Endothelial cell of hepatic sinusoid (primary cell): ENCODE measurements around the gene DHTKD1.

Experiments used
- in situ Hi-C: cut with HindIII; loops from 2 replicates; pipeline ENCODE4 v1.10.0; 2017; ENCODE audit warnings: low sequenced_read_pairs

Gene DHTKD1, protein sequence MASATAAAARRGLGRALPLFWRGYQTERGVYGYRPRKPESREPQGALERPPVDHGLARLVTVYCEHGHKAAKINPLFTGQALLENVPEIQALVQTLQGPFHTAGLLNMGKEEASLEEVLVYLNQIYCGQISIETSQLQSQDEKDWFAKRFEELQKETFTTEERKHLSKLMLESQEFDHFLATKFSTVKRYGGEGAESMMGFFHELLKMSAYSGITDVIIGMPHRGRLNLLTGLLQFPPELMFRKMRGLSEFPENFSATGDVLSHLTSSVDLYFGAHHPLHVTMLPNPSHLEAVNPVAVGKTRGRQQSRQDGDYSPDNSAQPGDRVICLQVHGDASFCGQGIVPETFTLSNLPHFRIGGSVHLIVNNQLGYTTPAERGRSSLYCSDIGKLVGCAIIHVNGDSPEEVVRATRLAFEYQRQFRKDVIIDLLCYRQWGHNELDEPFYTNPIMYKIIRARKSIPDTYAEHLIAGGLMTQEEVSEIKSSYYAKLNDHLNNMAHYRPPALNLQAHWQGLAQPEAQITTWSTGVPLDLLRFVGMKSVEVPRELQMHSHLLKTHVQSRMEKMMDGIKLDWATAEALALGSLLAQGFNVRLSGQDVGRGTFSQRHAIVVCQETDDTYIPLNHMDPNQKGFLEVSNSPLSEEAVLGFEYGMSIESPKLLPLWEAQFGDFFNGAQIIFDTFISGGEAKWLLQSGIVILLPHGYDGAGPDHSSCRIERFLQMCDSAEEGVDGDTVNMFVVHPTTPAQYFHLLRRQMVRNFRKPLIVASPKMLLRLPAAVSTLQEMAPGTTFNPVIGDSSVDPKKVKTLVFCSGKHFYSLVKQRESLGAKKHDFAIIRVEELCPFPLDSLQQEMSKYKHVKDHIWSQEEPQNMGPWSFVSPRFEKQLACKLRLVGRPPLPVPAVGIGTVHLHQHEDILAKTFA

DNA sequence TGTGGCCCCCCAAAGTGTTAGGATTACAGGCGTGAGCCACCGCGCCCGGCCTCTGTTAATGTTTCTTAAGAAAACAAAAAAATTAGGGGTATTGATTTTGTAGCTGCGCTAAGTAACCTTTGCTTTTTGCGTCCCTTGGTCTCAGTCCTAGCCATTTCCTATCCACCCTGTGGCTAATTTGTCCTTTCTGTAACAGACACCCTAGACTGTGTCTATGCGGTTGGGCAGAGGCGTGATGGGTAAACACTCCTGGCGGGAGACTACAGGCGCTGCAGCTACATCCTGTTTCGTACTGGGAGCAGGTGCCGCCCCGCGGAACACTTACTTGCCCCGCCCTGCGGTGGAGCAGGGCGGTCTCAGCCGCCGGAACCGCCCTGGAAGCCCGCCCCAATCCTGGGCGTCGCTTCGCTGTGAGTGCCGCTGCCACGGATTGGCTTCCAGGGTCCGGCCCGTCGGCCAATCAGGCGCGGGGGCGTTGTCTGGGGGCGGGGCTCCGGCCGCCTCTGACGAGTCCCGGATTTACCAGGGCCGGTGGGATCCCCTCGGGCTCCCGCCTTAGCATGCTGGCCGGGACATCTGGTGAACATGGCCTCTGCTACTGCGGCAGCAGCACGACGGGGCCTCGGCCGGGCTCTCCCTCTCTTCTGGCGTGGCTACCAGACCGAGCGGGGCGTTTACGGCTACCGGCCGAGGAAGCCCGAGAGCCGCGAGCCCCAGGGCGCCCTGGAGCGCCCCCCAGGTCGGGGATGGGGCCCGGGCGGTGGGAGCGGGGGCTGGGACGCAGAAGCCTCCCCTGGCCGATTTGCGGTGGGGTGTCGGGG lies at the start of gene DHTKD1:
TSS of gene DHTKD1 (plus strand) at position 506 of the 821 bp plus-strand sequence. CDS start at position 586, 80 bp downstream.
- in situ Hi-C loops = no loop called here

DNA sequence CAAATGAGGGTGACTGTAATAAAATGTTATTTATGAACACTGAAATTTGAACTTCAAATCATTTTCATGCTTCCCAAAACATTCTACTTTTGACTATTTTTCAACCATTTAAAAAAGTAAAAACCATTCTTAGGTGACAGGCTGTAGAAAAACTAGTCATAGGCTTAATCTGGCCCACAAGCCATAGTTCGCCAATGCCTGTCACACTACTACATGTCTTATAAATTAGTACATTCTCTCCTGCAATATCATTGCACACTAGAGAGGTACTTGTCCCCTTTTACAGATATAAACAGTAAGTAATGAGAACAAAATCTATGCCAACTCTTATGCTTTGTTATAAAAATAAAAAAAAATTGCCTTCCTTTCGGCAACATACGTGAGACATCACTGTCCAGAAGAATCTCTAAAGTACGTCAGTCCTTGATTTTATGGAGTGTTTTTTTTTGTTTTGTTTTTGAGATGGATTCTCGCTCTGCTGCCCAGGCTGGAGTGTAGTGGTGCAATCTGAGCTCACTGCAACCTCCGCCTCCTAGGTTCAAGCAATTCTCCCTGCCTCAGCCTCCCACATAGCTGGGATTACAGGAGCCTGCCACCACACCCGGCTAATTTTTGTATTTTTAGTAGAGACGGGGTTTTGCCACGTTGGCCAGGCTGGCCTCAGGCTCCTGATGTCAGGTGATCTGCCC lies 49.3 kb upstream of the DHTKD1 start:
- in situ Hi-C loops = no loop called here

DNA sequence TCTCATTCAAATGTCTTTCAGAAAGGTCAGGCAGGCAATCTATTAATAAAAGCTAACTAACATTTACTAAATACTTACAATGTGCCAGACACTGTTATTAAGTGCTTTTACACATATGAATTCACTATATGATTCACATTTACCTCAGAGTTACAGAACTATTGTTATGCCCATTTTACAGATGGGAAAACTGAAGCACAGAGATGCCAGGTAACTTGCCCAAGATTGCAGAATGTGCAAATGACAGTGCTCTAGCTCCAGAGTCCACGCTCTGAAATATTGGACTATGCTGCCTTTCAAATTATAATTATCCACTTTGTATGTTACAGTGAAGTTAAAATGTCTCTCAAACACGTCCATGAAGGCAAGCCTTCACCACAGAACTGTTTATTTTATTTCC lies 48.2 kb upstream of the DHTKD1 start:
- in situ Hi-C loops = no loop called here

DNA sequence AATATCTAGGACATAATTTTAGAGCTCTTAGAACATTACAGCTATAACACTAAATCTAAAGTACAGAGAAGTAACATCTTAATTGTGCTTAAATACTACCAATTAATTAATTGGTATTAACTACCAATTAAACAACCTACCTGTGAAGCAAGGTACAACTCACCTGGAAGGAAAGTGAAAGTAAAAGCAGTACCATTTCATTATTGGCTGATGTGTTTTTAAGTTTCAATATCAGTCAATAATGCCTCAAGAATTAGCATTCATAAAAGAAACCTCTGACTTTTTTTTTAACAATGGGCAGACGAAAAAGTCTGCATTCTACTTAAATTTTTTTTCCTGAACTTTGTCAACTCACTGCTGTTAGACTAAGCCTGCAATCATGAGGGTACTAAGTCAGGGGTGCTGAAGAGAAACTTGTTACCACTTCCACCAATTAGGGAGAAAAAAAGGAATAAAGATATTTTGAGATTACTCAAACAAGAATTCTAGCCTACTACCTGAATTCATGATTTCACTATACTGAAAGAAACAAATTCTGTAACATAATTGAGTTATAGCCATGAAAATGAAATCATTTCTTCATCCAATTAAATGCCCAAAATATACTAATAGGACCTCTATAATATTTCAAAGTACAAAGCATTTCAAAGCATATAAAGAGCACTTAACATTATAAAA lies 46.0 kb upstream of the DHTKD1 start:
- in situ Hi-C loops = no loop called here

DNA sequence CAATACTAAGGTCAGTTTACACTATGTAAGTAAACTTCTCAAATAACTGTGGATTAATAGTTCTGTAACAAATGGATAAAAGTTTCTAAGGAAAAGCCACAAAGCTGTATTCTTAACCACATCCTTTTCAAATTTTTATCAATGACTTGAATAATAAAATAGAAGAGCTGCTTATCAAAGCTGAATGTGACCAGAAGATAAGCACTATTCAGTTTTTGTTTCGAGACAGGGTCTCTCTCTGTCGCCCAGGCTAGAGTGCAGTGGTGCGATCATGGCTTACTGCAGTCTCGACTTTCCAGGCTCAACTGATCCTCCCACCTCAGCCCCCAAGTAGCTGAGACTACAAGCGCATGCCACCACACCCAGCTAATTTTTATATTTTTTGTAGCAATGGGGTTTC lies 43.2 kb upstream of the DHTKD1 start:
- in situ Hi-C loops = no loop called here

DNA sequence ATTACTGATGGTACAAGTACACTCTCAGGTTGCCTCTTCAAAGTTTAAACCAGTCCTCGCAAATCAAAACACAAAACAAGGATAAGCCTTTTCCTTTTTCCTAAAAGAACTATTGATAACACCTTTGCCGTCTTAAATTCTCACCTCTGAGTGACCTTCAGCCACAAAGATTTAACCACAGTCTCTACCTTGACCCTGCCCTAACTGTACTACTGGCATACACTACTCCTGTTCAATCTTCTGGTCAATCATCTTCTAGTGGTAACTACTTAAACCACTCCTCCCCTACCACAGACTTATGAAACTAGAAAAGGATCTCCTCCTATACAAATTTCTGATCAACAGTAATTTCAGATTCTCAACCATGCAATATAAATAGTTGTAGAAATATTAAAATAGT lies 41.2 kb upstream of the DHTKD1 start:
- in situ Hi-C loops = no loop called here

DNA sequence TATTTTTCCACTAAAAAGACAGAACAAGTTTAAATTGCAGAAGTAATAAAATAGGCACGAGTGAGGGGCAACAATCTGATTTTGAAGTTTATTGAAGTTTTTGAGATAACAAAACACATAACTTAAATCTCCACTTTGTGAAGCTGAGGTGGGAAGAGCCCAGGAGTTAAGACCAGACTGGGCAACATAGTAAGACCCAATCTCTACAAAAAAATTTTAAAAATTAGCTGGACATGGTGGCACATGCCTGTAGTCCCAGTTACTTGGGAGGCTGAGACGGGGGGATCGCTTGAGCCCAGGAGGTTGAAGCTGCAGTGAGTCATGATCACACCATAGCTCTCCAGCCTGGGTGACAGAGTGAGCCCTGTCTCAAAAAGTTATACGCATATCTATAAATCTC lies 37.4 kb upstream of the DHTKD1 start:
- in situ Hi-C loops = no loop called here

DNA sequence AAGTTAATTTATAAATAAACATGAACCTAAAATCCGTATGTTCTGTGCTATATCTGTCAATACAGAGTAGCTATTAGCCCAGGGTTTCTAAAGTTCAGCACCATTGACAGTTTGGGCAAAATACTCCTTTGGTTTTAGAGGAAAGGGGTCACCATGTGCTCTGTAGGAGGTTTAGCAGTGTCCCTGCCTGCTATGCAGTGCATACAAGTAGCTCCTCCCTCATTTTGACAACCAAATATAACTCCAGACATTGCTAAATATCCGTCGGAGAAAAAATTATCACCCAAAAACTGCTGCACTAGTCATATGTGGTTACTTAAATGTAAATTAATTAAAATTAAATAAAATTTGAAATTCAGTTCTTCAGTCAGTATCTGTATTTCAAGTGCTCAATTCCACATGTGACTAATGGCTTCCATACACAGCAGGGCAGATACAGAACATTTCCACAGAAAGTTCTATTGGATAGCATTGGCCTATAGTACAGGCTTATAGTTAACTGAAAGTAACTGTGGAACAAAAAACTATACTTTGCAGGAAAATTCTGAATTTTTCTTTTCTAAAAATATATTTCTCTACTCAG lies 32.6 kb upstream of the DHTKD1 start:
- in situ Hi-C loops = no loop called here

DNA sequence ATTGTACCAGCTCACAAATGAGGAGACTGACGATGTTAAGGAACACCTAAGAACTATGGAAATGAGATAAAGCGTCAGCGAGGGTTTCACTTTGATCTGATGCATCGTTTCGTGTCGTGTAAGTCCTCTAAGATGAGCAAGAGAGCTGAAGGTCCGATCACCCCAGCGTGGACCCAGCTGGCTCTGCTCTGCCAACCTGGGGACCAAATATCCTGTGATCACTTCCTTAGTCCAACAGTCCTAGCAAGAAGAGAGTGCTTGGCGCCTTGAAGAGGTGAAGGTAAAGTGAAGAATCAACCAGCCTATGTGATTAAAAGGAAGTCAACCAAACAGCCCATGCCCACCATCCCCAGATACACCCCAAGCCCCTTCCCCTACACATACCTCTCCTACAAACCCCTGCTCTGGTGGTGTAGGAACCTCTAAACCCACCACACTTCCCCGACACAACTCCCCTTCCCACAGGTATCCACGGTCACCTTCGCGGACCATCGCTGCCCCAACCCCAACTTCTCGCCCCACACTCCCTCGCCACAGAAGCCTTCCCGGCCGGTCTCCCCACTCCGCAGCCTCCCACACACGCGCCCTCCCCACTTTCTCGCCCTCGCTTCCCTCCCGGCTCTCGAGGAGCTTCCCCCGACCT lies 26.9 kb upstream of the DHTKD1 start:
- in situ Hi-C loops = no loop called here

DNA sequence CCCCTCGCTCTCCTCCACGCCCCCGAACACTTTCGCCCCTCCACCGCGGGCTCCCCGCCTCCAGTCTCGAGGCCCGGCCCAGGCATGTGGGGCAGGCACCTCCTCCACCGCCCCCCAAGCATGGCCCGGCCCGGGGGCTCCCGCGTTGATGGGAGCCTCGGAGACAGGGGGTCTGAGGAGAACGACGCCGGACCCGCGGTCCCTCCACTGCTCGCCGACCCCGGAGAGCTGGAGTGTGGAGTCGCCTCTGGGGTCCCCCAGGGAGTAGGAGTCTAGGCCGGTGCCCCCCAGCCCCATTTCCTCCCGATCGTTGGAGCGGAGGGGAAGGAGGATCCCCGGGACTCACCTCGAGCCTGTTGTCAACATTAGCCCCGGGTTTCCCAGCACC lies 26.4 kb upstream of the DHTKD1 start:
- in situ Hi-C loops = no loop called here

DNA sequence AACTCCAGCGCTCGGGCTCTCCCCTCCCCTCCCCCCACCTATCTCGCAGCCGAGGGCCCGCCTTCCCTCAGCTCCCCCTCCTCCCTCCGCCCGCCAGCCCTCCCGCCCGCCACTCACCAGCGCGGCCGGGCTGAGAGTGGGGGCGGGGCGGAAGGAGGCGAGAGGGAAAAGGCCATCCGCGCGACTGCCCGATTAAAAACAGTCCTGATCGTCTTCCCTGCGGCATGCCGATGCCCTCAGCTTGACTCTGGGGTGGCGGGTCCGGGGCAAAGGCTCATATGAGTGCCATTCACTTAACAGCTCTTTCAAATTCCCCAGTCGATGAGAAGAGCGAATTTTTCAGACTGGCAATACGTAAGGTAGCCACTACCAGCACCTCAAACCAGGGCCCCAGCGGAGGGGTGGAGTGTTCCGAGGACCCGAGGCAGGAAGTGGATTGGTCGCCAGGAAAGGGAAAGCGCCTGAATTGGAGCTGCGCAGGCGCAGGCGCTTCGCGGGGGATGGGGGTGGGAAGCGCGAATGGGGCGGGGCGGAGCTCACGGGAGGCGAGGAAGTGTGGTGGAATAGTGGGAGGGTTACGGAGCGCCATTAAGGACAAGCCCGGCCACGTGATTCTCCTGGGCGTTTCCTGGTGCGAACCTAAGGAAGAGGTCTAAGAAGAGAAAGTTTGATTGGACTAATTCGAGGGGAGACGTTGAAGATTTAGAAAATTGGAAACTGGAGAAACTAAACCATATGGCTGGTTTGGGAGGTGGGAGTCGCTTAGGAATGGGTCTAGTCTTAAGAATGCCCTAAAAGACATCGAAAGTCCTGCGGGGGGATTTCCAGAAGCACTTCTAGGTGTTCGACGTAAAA lies 25.7 kb upstream of the DHTKD1 start, which contains the start of gene UPF2:
TSS of gene UPF2 (minus strand) at position 13 of the 855 bp plus-strand sequence. CDS start 7,386 bp downstream, outside the sequence.
- in situ Hi-C loops = no loop called here

DNA sequence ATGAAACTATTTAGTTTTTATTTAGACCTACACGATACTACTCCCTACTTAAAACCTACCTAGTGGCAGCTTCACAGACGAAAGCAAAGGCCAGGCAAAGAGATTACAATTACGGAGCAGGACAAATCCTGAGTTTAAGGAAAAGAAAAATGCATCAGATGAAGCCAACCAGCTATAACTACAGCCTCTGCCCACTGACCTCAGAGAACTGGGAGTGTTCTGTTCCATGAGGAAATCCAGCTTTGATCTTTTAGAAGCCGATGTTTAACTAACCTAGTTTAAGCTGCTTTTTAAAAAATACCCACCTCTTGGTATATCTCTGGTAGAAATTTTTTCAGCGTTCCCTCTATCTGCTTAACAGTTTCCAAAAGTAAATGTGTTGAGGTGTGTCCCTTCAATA lies 23.2 kb upstream of the DHTKD1 start:
- in situ Hi-C loops = no loop called here

DNA sequence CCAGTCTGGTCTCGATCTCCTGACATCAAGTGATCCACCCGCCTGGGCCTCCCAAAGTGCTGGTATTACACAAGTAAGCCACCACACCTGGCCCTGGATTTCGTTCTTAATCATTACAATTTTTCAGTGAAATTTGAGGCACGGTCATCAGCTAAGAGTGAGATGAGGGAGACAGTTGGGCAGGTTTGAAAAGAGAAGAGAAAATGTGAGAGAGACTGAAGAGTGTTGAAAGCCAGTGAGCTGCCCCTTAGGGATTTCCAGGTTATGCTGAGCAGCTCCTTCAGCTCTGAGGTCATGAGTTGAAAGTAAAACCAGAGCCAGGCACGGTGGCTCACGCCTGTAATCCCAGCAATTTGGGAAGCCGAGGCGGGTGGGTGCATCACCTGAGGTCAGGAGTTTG lies 20.2 kb upstream of the DHTKD1 start:
- in situ Hi-C loops = no loop called here

DNA sequence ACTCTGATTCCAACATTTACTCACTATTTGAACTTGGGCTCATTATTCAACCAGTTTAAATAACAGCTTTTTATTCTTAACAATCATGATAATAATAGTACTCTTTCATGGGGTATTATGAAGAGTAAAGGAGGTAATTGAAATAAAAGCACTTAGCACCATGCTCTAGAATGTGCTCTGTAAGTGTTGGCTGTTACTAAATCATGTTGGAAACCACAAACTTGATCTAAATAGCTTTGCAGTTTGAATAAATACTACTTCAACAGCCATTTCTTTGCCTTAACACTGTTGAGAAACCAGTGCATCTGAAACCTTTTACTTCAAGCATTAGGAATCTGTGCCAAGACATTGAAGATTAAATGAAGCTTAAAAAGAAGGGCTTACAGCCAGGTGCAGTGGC lies 18.2 kb upstream of the DHTKD1 start:
- in situ Hi-C loops = no loop called here

DNA sequence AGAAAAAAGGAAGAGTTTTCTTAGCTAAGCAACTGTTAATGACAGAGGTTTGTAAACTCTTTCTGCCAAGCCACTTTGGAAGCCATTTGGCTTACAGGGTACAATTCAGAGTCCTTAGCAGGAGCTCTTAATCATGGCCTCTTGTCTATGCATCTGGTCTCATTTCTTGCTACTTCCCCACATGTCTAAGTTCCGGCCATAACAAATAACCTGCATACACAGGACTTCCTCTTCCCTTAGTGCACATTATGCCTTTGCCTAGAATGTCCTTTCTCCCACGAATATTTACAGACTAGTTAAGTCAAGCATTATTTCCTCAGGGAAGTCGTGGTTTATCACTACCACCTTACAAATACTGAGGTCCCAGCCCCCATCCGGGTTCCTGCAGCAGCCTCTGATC lies 17.5 kb upstream of the DHTKD1 start:
- in situ Hi-C loops = no loop called here

DNA sequence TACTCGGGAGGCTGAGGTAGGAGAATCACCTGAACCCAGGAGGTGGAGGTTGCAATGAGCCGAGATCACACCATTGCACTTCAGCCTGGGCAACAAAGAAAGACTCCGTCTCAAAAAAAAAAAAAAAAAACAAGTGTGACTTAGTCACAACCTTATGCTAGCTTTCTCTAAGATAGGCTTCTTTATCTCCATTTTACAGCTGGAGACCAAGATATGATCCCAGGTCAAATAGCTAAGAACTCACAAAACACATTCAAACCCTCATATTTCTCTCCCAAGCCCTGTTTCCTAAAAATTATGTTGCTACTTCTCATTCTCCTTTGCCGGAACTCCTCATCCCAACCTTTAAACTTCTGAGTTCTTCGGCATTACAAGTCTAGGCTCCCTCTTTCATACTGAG lies 13.0 kb upstream of the DHTKD1 start:
- in situ Hi-C loops = no loop called here

DNA sequence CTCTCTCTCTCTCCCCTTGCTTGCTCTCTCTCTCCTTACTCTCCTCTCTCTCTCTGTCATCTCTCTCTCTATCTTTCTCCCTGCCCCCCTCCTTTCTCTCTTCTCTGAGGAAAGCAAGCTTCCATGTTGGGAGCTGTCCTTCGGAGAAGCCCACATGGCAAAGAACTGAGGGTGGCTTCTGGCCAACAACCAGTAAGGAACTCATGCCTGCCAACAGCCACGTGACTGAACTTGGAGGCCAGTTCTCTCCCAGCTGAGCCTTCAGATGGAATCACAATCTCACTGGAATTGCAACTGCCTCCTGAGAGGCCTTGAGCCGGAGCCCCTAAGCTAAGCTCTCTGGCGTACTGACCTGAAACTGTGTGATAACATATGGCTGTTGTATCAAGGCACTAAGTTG lies 12.0 kb upstream of the DHTKD1 start:
- in situ Hi-C loops = no loop called here

DNA sequence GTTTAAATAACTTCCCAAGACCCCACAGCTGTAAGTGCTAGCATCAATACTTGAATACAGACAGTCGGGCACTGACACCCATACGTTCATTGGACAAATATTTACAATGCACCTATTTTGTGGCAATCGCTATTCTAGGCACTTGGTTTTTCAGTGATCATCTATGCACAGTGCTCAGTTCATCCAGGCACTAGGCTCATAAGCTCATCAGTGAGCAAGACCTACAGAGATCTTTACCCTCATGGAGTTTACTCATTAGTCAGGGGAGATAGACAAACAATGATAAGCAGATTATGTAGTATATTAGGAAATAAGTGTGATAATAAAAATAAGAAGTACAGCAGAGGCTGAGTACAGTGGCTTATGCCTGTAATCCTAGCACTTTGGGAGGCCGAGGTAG lies 7.6 kb upstream of the DHTKD1 start:
- in situ Hi-C loops = no loop called here
